Lower leg skin (tissue), 4 donors: ENCODE data around the gene LZTS2. TPM values are rescaled to one million over a fixed set of nuclear protein-coding genes. Genes with fewer than 3 reads are reported as not detected.

ENCODE experiments used
- DNase-seq, 2 donors: peaks; one replicate each; pipeline ENCODE4 v3.0.0-alpha.2; 2019; ENCODE audit warnings: low spot score in 2 of 2
- H3K4me3 ChIP-seq: fragments of 200-600 bp; sonication (generic); 2 replicates; pipeline ENCODE4 v1.5.1; 2017; ENCODE audit warnings: mild to moderate bottlenecking, low read depth; ENCODE audit not compliant: poor library complexity, severe bottlenecking
- POLR2A ChIP-seq, 2 donors: fragments of 450-650 bp; IDR thresholded peaks; one replicate each; pipeline ENCODE4 v1.6.1; 2016 to 2017; ENCODE audit warnings: antibody characterized with exemption in 2 of 2, mild to moderate bottlenecking in 1 of 2, moderate library complexity in 1 of 2
- WGBS, 2 donors: methylation state at CpG; one replicate each; pipeline ENCODE4 v1.1.5; 2018; 5-methylcytosine and 5-hydroxymethylcytosine counted together
- intact Hi-C: fragments of 100-400 bp; cut with DNase I; formaldehyde crosslinking; loops from one replicate; pipeline ENCODE4 v1.15.0; 2023; ENCODE audit warnings: low total_unique reads
- total RNA-seq, 4 donors: library from RNA; depleted of rRNA; stranded (reverse); fragments of >200 nt; gene quantifications; one replicate each; pipeline ENCODE4 v1.1.0, GENCODE V29; 2016
- TF ChIP-seq, protein P1 (sequence below), 3 donors: fragments of 450-650 bp; IDR thresholded peaks; one replicate each; pipeline ENCODE4 v1.5.1; 2016; ENCODE audit warnings: antibody characterized with exemption in 3 of 3, mild to moderate bottlenecking in 3 of 3, moderate library complexity in 2 of 3

LZTS2 gene, protein sequence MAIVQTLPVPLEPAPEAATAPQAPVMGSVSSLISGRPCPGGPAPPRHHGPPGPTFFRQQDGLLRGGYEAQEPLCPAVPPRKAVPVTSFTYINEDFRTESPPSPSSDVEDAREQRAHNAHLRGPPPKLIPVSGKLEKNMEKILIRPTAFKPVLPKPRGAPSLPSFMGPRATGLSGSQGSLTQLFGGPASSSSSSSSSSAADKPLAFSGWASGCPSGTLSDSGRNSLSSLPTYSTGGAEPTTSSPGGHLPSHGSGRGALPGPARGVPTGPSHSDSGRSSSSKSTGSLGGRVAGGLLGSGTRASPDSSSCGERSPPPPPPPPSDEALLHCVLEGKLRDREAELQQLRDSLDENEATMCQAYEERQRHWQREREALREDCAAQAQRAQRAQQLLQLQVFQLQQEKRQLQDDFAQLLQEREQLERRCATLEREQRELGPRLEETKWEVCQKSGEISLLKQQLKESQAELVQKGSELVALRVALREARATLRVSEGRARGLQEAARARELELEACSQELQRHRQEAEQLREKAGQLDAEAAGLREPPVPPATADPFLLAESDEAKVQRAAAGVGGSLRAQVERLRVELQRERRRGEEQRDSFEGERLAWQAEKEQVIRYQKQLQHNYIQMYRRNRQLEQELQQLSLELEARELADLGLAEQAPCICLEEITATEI
- 10 to 100 TPM; 58.9 to 81.4 (median 71.2) TPM for total RNA-seq

DNA sequence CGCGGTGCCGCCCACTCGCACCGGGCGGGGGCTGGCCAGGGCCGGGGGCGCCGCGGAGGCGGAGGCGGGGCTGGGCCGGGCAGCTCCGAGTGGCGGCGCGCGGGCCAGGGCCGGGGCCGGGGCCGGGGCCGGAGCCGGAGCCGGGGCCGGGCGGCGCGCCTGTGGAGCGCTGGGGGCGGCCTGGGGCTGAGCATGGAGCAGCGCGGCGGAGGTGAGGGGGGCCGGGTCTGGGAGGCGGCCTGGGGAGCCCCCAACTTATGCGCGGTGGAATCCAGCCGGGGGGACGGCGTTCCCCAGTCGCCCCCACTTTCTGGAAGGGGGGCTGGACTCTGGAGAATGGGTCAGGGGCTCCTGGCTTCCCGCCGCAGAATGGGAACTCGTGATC, at the start of gene LZTS2:
TSS of gene LZTS2 (plus strand) at position 67 of the 385 bp plus-strand sequence. CDS start 2,731 bp downstream, outside the sequence.
- WGBS, 2 donors: 0% methylated on average over 8 to 34 of the region's 44 CpGs
- H3K4me3 ChIP-seq: peak within 1 kb of the TSS; percentile 62
- TF ChIP-seq, protein P1, sequence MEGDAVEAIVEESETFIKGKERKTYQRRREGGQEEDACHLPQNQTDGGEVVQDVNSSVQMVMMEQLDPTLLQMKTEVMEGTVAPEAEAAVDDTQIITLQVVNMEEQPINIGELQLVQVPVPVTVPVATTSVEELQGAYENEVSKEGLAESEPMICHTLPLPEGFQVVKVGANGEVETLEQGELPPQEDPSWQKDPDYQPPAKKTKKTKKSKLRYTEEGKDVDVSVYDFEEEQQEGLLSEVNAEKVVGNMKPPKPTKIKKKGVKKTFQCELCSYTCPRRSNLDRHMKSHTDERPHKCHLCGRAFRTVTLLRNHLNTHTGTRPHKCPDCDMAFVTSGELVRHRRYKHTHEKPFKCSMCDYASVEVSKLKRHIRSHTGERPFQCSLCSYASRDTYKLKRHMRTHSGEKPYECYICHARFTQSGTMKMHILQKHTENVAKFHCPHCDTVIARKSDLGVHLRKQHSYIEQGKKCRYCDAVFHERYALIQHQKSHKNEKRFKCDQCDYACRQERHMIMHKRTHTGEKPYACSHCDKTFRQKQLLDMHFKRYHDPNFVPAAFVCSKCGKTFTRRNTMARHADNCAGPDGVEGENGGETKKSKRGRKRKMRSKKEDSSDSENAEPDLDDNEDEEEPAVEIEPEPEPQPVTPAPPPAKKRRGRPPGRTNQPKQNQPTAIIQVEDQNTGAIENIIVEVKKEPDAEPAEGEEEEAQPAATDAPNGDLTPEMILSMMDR (IDR thresholded peaks at IDR 0.05): no peak
- TF ChIP-seq POLR2A (IDR thresholded peaks at IDR 0.05): no peak
- DNase-seq: no peak
- intact Hi-C loops: no loop called here

DNA sequence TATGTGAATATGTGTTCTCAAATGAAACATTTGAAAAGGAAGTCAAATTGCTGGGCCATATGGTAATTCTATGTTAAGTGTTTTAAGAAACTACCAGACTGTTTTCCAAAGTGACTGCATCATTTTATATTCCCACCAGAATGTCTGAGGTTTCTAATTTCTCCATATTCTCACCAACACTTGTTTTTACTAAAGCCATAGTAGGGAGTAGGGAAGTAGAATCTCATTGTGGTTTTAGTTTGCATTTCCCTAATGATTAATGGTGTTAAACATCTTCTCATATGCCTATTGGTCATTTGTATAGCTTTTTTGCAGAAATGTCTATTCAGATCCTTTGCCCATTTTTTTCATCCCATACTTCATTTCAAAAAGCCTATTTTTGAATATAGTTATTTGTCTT, 39.4 kb upstream of the LZTS2 start:
- intact Hi-C loops: no loop called here
- no peak overlapping the region for H3K4me3 ChIP-seq
- TF ChIP-seq, protein P1 (IDR thresholded peaks at IDR 0.05): no peak
- no peak for TF ChIP-seq POLR2A (IDR thresholded peaks at IDR 0.05)
- DNase-seq: no peak

DNA sequence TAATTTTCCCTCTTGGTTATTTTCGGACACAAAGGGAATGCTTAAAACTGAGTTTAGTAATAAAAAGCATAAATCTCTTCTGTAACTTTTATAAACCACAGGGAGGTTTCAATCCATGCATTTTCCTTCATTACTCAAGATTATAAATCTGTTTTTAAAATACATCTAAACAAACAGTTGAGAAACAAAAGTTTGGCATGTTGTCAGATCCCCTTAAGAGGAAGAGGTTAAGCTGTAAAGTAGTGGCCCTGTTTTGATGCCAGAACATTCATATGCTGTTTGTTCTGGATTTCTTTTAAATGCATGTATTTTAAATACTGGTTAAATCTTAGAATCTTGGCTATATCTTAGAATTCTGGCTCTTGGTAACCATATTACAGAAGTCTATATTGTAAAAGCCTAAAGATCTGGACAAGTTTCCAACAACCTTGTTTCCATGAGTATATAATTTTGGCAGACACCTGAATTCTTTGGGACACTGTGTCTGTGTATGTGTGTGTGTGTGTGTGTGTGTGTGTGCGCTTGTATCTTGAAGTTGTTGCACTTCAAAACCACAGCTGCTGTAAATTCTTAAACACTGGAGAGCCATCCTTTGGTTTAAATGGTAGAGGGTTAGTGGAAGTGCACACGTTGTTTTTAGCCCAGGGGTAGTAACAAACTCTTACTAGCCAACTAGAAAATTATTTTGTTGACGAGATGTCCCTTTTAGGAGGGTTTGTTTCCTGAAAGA, 37.1 kb upstream of the LZTS2 start:
- 79 to 87% methylated on average over 4 of the region's 4 CpGs for WGBS, 2 donors
- no peak for TF ChIP-seq POLR2A (IDR thresholded peaks at IDR 0.05)
- TF ChIP-seq, protein P1 (IDR thresholded peaks at IDR 0.05): no peak
- intact Hi-C loops: no loop called here
- no peak for DNase-seq
- no peak overlapping the region for H3K4me3 ChIP-seq

DNA sequence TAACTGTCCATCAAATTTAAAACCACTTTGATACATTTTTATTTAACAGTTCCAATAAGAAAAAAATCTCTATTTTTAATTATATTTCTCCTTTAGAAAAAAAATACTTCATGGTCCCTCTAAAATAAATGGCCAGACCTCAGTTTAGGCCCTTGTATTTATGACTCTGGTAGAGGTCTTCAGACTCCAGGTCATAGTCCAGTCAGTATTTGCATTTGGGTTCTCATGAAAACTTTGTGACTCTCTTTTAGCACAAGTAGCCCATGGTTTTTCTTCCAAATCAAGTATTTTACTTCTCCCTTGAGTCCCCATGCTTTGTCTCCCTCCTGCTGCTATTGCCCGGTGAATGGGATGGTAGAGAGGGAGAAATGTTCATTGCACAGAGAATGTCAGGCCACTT, 35.8 kb upstream of the LZTS2 start:
- intact Hi-C loops: no loop called here

DNA sequence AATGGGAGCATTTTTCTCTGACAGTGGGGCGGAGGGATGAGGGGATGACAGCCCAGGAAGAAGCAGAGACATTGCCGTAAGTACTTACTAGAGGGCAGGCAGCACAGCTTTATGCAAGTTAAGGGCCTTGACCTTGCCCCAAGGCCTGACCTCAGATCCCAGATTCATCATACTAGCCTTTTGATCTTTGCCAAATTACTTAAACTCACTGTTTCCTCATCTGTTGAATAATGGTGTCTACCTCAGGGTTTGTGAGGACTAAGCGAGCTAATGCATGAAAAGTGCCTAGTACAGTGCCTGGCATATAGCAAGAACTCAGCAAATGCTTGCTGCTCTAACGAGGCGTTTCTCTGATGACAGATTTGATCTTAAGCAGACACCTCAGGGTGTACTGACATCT, 33.8 kb upstream of the LZTS2 start:
- no peak overlapping the region for H3K4me3 ChIP-seq
- DNase-seq: no peak
- WGBS, 2 donors: 69 to 71% methylated on average over 5 of the region's 5 CpGs
- intact Hi-C loops: no loop called here
- TF ChIP-seq, protein P1 (IDR thresholded peaks at IDR 0.05): no peak
- TF ChIP-seq POLR2A (IDR thresholded peaks at IDR 0.05): no peak

More for the DNA sequence above, 35.8 kb upstream of the LZTS2 start:
- WGBS, 2 donors: 92 to 96% methylated on average over 1 of the region's 1 CpG
- no peak for DNase-seq
- no peak overlapping the region for H3K4me3 ChIP-seq
- TF ChIP-seq, protein P1 (IDR thresholded peaks at IDR 0.05): no peak
- TF ChIP-seq POLR2A (IDR thresholded peaks at IDR 0.05): no peak
